GM18867 (cell line): ENCODE data around the gene NT5C1A.

Source experiments
- ATAC-seq: cut with Tn5 transposase; IDR thresholded peaks from one replicate; pipeline ENCODE4 v1.9.1; 2021; ENCODE audit warnings: mild to moderate bottlenecking, moderate library complexity; ENCODE audit not compliant: unreplicated experiment

NT5C1A gene

DNA sequence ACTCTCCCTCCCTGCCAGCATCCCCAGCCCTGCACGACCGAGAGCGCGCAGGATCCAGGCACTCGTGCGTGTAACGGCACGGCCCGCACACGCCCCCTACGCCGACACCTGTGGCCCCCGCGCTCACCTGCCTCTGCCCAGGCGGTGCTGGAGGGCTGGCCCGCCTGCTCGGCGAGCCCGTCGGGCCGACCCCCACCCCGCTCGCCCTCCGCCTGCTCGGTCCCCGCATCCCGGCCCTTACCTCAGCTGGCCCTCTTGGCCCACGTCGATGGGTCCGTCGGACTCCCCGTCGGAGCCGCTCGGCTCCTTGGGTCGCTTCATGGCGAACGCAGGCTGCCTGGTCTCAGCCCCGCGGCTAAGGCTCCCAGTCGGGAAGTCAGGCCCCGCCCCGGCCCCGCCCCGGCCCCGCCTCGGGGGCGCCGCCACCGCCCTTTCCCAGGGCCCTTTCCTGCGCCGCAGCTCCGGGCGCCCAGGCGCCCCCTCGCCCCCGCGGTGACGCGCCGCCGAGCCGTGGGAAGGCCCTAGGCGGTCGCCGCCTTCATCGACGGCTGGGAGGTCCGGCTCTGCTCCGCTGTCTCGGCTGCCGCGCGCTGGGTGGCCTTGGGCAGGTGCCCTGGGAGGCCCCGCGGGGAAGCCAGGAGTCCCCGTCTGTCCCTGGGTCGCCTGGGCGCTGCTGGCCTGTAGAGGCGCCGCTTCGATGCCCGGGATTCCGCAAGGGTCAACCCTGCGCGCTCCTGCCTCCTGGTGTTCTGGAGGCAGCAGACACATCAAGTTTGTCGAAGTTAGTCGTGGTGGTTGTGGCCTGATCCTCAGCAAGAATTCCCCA is 32.4 kb downstream of the NT5C1A start, which contains the start of gene HEYL:
HEYL (minus strand) TSS at position 339 of the 826 bp plus-strand sequence; CDS start at position 321, 18 bp downstream.
- ATAC-seq = peak; percentile 62

DNA sequence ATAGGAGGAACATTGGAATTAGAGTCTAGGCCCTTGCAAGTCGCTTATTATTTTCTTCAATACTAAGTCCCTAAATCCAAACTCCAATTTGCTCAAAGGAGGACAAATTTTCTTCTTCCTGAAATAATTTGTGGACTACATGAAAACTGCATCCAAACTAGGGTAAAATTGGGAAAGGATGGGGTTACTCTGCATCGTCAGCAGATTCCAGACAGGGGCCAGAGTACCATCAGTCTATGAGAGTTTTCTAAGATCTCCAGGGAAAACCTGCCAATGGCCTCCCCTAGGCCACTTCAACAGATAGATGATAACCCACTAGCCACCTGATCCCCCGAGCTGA is 33.0 kb downstream of the NT5C1A start:
- no peak for ATAC-seq

- ATAC-seq = no peak
Observed at GRCh38 chr1:39637361-39637760, 34.5 kb downstream of the NT5C1A start.

DNA sequence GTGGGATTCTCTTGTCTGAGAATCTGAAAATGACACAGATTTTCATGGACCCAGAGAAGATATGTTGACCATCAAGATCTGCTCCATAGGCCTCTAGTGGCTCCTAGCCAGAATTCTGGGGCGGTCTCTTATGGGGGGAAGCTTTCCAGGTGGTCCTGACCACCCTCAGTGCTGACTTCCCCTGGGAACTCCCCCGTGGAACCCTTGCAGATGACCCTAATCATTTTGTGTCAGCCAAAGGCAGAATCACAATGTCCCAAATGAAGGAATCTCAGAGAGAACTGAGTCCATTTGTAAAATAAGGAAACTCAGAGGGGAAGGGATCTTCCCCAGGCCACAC is 36.1 kb downstream of the NT5C1A start:
- ATAC-seq = no peak

DNA sequence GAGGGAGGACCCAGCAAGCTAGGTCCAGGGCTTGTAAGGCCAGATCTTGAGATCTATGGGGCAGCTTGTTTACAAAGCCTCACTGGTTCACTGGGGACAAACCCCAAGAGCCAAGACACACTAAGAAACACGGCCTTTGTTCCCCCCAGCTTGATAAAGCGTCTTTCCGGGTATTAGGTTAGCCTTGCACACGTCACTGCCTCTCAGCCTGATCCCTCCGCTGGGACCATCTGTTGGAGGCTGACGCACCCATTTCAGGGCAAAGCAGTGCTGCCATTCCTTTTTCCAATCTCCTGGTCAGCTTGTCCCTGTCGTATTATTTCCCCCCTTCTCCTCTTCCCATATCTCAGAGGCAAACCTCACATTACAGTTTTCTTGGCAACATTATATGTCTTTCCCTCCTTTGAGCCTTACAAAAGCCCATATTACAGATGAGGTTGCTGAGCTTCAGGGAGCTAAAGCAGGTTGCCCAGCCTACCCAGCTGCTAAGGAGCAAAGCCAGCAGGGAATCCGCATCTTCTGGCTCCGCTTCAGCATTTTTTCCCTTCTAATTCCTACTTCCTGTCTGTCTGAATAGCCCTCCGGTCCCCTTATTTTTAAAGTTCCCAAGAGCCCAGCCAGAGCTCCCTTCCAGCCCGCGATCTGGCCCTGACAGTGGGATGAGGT is 36.6 kb downstream of the NT5C1A start:
- ATAC-seq = no peak

- no peak for ATAC-seq
Observed at GRCh38 chr1:39633422-39633821, 38.5 kb downstream of the NT5C1A start.

GRCh38 chr1:39632682-39633417 is 39.1 kb downstream of the NT5C1A start:
- ATAC-seq = no peak

- ATAC-seq = no peak
Observed at GRCh38 chr1:39632323-39632681, 39.6 kb downstream of the NT5C1A start.

GRCh38 chr1:39631361-39632322 is 40.3 kb downstream of the NT5C1A start:
- no peak for ATAC-seq

DNA sequence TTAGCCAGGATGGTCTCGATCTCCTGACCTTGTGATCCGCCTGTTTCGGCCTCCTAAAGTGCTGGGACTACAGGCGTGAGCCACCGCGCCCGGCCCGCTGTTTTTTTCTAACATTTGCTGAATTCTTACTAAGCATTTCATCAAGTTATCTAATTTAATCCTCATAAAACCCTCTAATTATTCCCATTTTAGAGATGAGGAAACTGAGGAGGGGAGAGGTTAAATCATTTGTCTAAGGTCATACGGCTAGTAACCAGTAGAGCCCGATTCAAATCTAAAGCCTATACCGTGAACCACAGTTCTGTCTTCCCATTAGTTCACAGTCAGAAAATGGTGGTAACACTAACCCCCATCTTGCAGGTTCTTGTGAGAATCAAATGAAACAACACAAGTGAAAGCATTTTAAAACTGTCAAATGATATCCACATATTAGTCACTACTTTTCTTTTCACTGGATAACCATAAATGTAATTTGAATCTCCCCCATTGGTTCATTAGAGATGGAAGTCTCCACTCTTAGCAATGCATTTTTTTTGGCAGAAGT is 43.0 kb downstream of the NT5C1A start:
- ATAC-seq = no peak

GRCh38 chr1:39626646-39627045 is 45.3 kb downstream of the NT5C1A start:
- no peak for ATAC-seq

GRCh38 chr1:39625462-39626273 is 46.2 kb downstream of the NT5C1A start:
- ATAC-seq = no peak

DNA sequence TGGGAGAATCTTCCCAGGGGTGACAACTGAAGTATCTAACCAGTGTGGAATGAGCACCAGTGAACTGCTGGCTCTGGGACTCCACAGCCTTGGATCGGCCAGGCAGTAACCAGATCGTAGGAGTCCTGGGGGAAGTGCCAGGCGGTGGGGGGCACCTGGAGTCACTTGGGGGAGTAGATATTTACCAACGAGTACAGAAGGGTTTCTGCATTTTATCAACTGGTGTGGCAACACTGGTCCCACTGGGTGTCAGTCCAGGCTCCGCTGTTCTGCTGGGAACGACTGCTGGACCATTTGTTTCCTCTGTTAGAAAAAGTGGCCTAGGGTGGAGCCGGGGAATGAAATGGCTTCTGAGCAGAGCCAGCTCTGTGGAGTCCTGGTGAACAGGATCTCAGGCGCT is 46.9 kb downstream of the NT5C1A start:
- ATAC-seq = no peak

GRCh38 chr1:39623053-39623452 is 48.9 kb downstream of the NT5C1A start:
- ATAC-seq = no peak

- no peak for ATAC-seq
Observed at GRCh38 chr1:39622427-39622826, 49.5 kb downstream of the NT5C1A start.

GRCh38 chr1:39620659-39621165 is 51.2 kb downstream of the NT5C1A start:
- ATAC-seq = no peak

DNA sequence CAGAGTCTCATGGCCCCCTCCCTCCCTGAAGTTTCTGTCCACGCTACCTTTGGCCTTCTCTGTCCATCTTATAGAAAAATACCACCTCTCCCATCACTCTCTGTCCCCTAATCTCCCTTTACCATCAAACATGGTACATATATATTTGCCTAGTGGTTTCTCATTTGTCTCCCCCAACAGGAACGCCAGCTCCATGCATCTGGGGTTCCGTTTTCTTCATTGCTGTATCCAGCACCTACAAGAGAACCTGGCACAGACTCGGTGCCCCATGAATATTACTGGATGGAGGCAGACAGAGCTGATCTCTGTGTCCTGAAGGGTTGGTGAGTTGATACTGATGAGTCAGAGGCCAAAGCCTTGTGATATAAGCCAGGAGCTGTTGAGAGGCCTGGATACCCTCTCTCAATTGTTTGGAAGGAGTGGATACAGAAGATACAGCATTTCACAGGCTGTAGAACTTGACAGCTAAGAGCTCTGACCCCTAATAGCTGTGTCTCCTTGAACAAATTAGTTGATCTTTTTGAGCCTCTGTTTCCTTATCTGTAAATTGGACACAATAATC is 54.3 kb downstream of the NT5C1A start:
- ATAC-seq = no peak

- ATAC-seq = no peak
Observed at GRCh38 chr1:39615086-39615673, 56.7 kb downstream of the NT5C1A start.

DNA sequence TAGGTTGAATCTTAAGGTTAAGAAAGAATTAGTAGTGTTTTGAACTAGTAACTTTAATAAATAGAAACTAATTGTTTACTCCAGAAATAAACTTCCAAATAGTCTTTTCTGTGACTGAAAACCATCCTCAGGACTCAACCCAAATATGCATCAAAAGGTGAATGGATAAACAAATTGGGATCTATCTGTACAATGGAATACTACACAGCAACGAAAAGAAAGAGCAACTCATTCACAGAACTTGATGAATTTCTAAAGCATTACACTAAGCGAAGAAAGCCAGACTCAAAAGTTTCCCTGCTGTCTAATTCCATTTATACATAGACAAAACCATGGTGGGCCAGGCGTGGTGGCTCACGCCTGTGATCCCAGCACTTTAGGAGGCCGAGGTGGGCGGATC is 57.4 kb downstream of the NT5C1A start:
- ATAC-seq = no peak
